PC-9 (cell line): ENCODE data around the gene DLX4.

Experiments used
- CTCF ChIP-seq: fragments of 200-600 bp; sonication (generic); conservative IDR thresholded peaks from 2 replicates; pipeline ENCODE4 v1.6.1; 2017; ENCODE audit warnings: mixed run types, antibody characterized with exemption, mild to moderate bottlenecking, moderate library complexity
- EZH2 ChIP-seq: fragments of 200-600 bp; sonication (generic); IDR thresholded peaks from 2 replicates; pipeline ENCODE4 v1.8.0; 2017; ENCODE audit warnings: antibody characterized with exemption, low read depth

DNA sequence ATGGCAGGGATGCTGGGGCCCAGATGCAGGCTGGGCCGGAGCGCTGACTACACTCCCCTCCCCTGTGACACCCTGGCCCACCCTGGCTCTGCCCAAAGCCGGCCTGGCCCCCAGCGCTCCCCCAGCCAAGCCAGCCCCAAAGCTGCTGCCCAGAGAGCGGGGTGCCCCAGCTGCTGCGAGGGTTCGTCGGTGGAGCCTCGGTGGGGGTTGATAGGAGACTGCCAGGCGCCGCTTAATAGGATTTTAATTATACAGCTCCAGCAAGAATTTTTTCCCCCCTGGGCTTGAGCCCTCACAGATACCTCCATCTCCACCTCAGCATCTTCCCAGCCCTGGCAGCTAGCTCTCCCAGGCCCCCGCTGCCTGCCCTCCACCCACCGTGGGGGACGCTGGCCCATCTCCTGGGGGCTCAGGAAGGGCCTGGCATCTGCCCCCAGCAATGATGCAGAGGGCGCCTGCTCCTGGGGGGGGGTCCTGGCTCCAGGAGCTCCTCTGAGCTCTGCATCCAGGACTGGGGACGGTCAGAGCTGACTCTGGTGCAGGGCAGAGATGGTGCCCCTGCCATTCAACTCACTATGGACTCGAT lies 36.8 kb upstream of the DLX4 start:
- TF ChIP-seq CTCF (no peak), EZH2 (no peak)
